MM.1S (cell line): ENCODE data around the gene IL15RA.

Experiments
- DNase-seq: peaks from one replicate; pipeline ENCODE4 v3.0.0-alpha.2; 2015
- H2AFZ ChIP-seq: fragments of 300-600 bp; sonication (generic); 2 replicates; pipeline ENCODE4 v1.6.0; 2016; ENCODE audit warnings: antibody characterized with exemption, low read length
- H3F3A ChIP-seq: fragments of 300-600 bp; sonication (generic); 2 replicates; pipeline ENCODE4 v1.6.1; 2016; ENCODE audit warnings: mild to moderate bottlenecking, antibody characterized with exemption, low read length, moderate library complexity, mixed read lengths; ENCODE audit not compliant: insufficient read depth
- H3K27ac ChIP-seq: fragments of 300-600 bp; sonication (generic); 2 replicates; pipeline ENCODE4 v1.5.1; 2016; ENCODE audit warnings: mild to moderate bottlenecking, low read length
- H3K27me3 ChIP-seq: fragments of 300-600 bp; sonication (generic); replicated peaks from 2 replicates; pipeline ENCODE4 v1.6.0; 2016; ENCODE audit warnings: low read length; ENCODE audit not compliant: insufficient read depth
- H3K36me3 ChIP-seq: fragments of 300-600 bp; sonication (generic); replicated peaks from 2 replicates; pipeline ENCODE4 v1.6.1; 2016; ENCODE audit warnings: mild to moderate bottlenecking, low read length, mixed read lengths; ENCODE audit not compliant: insufficient read depth
- H3K4me1 ChIP-seq: fragments of 300-600 bp; sonication (generic); 2 replicates; pipeline ENCODE4 v1.6.1; 2016; ENCODE audit warnings: low read length, mixed read lengths
- H3K4me2 ChIP-seq: fragments of 300-600 bp; sonication (generic); 2 replicates; pipeline ENCODE4 v1.6.0; 2016; ENCODE audit warnings: low read depth, low read length
- H3K4me3 ChIP-seq: fragments of 300-600 bp; sonication (generic); 2 replicates; pipeline ENCODE4 v1.5.1; 2016; ENCODE audit warnings: low read length, mixed read lengths
- H3K79me2 ChIP-seq: fragments of 300-600 bp; sonication (generic); 2 replicates; pipeline ENCODE4 v1.6.1; 2016; ENCODE audit warnings: mixed run types, low read length, mixed read lengths
- H3K9ac ChIP-seq: fragments of 300-600 bp; sonication (generic); 2 replicates; pipeline ENCODE4 v1.6.1; 2016; ENCODE audit warnings: low read length, mixed read lengths
- H3K9me2 ChIP-seq: fragments of 300-600 bp; sonication (generic); replicated peaks from 2 replicates; pipeline ENCODE4 v1.6.1; 2016; ENCODE audit warnings: mild to moderate bottlenecking, low read length, mixed read lengths; ENCODE audit not compliant: insufficient read depth
- H3K9me3 ChIP-seq: fragments of 300-600 bp; sonication (generic); replicated peaks from 2 replicates; pipeline ENCODE4 v1.6.1; 2016; ENCODE audit warnings: mild to moderate bottlenecking, low read length, mixed read lengths; ENCODE audit not compliant: insufficient read depth
- H4K20me1 ChIP-seq: fragments of 300-600 bp; sonication (generic); 2 replicates; pipeline ENCODE4 v1.6.1; 2016; ENCODE audit warnings: mild to moderate bottlenecking, low read length, moderate library complexity, mixed read lengths; ENCODE audit not compliant: insufficient read depth
- EZH2 ChIP-seq: fragments of 300-600 bp; sonication (generic); optimal IDR thresholded peaks from 2 replicates; pipeline ENCODE3; 2017; ENCODE audit warnings: low read depth, mild to moderate bottlenecking, antibody characterized with exemption, low read length, mixed read lengths
- EZH2phosphoT487 ChIP-seq: fragments of 300-600 bp; sonication (generic); IDR thresholded peaks from 2 replicates; pipeline ENCODE4 v1.6.1; 2018; ENCODE audit warnings: antibody characterized with exemption, low read length
- TF ChIP-seq, protein P1 (sequence below): fragments of 300-600 bp; sonication (generic); IDR thresholded peaks from 2 replicates; pipeline ENCODE4 v1.5.1; 2016; ENCODE audit warnings: antibody characterized with exemption, low read length, mixed read lengths

Gene IL15RA

DNA sequence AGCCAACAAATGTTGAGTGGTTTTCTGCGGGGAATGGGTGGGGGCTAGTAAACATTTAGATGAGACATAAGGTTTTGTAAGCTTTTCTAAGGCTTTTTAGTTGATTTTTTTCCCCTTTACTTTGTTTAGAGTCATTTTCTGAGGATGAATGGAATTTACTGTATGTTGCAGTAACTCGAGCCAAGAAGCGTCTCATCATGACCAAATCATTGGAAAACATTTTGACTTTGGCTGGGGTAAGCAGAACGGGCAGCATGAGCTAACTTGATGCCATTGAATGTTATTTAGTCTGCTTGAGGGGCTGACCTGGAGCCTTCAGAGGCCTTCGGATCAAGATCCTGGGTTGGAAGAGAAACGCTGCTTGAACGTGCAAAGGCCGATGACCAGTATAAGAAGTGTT is 50.0 kb downstream of the IL15RA start:
- no peak for DNase-seq
- peaks cover 36% of the 10 kb centered on the region for H3K36me3 ChIP-seq
- H3K4me3 ChIP-seq = no peak overlapping the region

DNA sequence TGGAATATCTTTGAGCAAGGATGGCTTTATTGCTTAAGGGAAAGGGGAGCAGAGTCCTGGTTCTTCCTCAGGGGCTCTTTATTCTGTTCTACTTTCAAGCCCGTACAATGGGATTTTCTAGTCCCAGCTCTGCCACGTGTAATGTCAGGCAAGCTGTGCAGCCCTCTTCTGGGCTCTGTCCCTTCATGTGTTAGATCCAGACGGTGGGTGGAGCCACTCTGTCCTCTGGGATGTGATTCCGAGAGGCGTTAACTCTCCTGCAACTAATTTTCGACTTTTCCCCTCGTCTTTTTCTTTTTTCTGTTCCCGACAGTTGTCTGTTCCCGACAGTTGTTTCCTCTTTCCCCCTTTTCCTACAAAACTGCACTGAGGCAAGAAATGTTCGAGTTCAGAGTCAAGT is 52.5 kb downstream of the IL15RA start:
- Histone ChIP-seq H3K4me2 (no peak overlapping the region), H4K20me1 (no peaks in the 10 kb centered on the region), H3K4me1 (no peaks in the 10 kb centered on the region), H3K4me3 (no peak overlapping the region), H3F3A (no peaks in the 10 kb centered on the region), H3K9me2 (no peaks in the 10 kb centered on the region), H3K27ac (no peak overlapping the region), H3K9me3 (no peaks in the 10 kb centered on the region), H3K27me3 (no peaks in the 10 kb centered on the region), H2AFZ (no peak overlapping the region), H3K36me3 (peaks cover 44% of the 10 kb centered on the region), H3K79me2 (peaks cover 27% of the 10 kb centered on the region), H3K9ac (no peak overlapping the region)
- TF ChIP-seq EZH2 = no peak
- TF ChIP-seq, protein P1, sequence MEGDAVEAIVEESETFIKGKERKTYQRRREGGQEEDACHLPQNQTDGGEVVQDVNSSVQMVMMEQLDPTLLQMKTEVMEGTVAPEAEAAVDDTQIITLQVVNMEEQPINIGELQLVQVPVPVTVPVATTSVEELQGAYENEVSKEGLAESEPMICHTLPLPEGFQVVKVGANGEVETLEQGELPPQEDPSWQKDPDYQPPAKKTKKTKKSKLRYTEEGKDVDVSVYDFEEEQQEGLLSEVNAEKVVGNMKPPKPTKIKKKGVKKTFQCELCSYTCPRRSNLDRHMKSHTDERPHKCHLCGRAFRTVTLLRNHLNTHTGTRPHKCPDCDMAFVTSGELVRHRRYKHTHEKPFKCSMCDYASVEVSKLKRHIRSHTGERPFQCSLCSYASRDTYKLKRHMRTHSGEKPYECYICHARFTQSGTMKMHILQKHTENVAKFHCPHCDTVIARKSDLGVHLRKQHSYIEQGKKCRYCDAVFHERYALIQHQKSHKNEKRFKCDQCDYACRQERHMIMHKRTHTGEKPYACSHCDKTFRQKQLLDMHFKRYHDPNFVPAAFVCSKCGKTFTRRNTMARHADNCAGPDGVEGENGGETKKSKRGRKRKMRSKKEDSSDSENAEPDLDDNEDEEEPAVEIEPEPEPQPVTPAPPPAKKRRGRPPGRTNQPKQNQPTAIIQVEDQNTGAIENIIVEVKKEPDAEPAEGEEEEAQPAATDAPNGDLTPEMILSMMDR = no peak
- no peak for TF ChIP-seq EZH2phosphoT487
- DNase-seq = no peak

More for the DNA sequence above, 50.0 kb downstream of the IL15RA start:
- no peaks in the 10 kb centered on the region for H4K20me1 ChIP-seq
- H3K9ac ChIP-seq = no peak overlapping the region
- no peaks in the 10 kb centered on the region for H3K9me2 ChIP-seq
- H3K27me3 ChIP-seq = no peaks in the 10 kb centered on the region
- no peaks in the 10 kb centered on the region for H3K9me3 ChIP-seq
- no peak overlapping the region for H2AFZ ChIP-seq
- peaks cover 19% of the 10 kb centered on the region; the same call in 1 of the 2 replicates for H3K79me2 ChIP-seq
- H3K27ac ChIP-seq = no peak overlapping the region
- no peak overlapping the region for H3K4me2 ChIP-seq
- no peaks in the 10 kb centered on the region for H3F3A ChIP-seq
- no peaks in the 10 kb centered on the region for H3K4me1 ChIP-seq
- no peak for TF ChIP-seq EZH2phosphoT487
- TF ChIP-seq, protein P1 = no peak
- TF ChIP-seq EZH2 = no peak

DNA sequence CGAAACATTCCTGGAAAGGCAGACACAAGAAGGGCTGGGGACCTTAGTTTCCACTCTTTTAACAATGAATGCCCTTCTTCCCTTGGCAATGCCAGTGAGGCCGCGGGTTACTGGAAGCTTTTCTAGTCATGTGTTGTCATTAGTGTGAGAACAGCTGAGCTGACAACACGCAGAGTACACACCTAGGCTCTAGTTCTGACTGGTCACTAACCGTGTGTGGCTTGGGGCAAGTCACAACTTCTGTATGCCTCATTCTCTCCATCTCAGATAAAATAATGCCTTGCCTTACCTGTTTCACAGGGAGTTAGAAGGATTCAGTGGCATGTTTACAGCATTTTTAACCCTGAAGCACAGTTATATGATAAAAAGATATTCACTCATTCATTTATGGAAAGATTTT is 55.6 kb downstream of the IL15RA start:
- Histone ChIP-seq H3K27ac (no peak overlapping the region), H3K9me2 (no peaks in the 10 kb centered on the region), H3K79me2 (peaks cover 37% of the 10 kb centered on the region), H3K4me2 (no peak overlapping the region), H3K4me1 (no peaks in the 10 kb centered on the region), H4K20me1 (no peaks in the 10 kb centered on the region), H3K4me3 (no peak overlapping the region), H3K9me3 (no peaks in the 10 kb centered on the region), H3F3A (no peaks in the 10 kb centered on the region), H3K36me3 (peaks cover 52% of the 10 kb centered on the region), H2AFZ (no peak overlapping the region), H3K27me3 (no peaks in the 10 kb centered on the region), H3K9ac (no peak overlapping the region)
- TF ChIP-seq, protein P1 = no peak
- DNase-seq = no peak
